HG02798 (cell line): ENCODE measurements around the gene LDB3.

Experiments
- ATAC-seq: cut with Tn5 transposase; IDR thresholded peaks from one replicate; pipeline ENCODE4 v1.9.1; 2021; ENCODE audit warnings: mild to moderate bottlenecking; ENCODE audit not compliant: unreplicated experiment, poor library complexity

The LDB3 gene

DNA sequence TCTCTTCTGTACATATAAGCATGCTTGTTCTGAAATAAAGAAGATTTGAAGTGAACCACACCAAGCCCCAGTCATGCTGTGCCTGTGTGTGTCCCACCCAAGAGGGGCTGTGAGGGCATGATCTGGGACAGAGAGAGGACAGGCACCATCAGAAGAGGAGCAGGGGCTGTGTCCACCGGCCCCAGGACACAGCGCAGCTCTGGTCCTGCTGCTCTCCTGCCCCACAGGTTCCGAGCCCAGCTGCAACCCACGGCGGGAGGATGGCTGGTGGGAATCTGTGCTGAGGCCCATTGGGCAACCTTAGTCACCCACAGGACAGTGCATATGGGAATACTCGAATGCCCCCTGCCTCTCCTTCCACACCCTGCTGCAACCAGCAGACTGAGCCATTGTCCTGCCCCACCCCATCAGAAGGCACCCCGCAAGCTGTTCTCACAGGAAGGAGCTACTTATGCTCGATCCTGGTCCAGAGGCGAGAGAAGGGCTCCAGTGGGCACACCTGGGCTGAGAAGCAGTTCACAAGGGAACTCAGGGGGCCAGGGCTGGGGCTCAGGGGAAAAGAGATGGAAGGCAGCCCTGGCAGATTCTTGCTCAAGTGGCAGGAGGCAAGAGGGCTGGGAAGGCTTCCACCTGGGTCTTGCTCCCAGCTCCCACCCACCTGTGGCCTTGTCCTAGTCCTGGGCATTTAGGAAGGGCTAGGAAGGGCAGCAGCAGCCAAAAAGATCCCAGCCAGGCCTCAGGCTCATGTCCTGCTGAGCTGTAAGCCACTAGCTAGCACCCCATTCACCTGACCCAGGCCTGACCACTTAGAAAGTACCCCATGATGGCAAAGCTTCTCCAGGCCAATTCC is 31.9 kb downstream of the LDB3 start:
- no peak for ATAC-seq

DNA sequence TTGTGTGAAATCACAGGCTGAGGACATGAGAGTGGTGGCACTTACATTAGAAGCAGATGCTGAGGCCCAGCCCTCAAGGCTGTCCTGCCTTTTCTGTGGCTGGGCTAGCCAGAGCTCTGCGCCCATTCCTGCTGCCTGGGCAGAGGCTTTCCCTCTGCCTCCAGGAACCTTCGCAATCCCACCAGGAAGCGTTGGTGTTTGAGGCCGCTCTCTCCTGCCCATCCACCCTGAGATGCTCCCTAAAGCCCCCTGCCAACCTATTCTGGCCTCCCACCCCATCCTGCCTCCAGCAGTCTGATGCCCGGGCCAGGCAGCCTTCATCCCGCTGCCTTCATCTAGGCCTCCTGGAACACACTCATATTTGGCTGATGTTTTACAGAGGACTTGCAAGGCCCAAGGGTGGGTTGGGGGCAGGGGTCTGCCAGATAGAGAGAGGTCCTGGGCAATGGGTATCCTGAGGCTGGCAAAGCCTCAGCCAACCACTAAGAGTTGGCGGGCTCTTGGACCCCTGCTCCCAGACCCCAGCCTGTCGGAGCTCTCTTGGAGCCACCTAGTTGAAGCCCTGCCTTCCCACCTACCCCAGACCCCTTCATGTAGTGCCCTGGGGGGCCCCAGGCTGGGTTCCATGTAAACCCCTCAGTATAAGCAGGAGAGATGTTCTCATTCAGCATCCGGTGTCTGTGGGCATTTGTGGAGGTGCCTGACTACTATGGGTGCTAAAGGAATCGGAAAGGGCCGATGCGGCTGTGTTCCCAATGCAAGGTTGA is 32.7 kb downstream of the LDB3 start:
- ATAC-seq: no peak

GRCh38 chr10:86703176-86703575 is 34.9 kb downstream of the LDB3 start:
- no peak for ATAC-seq

DNA sequence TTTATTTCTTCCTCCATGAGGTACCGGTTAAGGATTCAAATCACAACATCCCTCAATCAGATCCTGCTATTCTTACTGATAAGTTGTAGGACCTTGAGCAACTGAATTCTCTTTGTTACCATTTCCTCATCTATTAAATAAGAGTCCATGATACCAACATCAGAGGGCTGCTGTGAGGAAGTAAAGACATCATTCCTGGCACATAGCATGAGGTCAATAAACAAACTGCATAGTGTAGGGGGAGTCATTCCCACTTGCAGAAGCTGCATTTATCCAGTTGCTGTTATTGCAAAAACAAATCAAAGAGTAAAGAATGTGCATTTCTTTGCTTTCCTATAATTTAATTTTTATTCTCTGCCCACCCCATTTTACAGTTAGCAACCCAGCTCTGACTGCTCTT is 36.8 kb downstream of the LDB3 start:
- no peak for ATAC-seq

GRCh38 chr10:86705905-86706304 is 37.6 kb downstream of the LDB3 start:
- ATAC-seq: no peak

DNA sequence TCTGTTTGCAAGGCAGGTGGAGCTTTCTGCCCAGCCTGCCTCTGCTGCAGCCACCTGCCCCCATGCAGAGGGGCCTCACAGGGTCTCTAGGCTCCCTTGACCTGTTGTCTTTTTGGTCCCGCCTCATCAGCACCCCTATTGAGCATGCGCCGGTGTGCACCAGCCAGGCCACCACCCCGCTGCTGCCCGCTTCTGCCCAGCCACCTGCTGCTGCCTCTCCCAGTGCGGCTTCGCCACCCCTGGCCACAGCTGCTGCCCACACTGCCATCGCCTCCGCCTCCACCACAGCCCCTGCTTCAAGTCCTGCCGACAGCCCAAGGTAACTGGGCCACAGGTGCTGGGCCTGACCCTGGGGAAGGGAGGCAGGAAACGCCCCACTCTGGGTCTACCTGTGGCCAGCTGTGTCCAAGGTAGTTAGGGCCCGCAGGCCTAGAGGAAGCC is 38.1 kb downstream of the LDB3 start:
- no peak for ATAC-seq

- no peak for ATAC-seq
These were observed 38.7 kb downstream of the LDB3 start for GRCh38 chr10:86706977-86707376.

DNA sequence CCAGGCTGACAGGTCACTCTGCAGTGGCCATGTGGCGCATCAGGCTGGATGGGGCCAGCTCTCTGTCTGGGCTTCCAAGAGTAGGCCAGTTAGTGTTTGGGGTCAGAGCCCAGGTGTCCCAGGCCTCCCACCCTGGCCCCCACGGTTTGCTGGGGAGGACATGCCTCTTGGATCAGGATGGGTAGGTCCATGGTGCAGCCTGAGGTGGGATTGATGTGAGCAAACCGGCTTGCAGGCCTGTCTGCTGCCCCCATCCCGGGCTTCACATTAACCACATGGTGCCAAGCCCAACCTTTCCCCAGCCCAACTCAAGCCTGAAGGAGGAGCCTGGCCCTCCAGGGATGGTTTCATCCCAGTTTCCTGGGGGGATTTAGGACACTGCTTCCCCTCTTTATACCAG is 39.2 kb downstream of the LDB3 start:
- no peak for ATAC-seq

DNA sequence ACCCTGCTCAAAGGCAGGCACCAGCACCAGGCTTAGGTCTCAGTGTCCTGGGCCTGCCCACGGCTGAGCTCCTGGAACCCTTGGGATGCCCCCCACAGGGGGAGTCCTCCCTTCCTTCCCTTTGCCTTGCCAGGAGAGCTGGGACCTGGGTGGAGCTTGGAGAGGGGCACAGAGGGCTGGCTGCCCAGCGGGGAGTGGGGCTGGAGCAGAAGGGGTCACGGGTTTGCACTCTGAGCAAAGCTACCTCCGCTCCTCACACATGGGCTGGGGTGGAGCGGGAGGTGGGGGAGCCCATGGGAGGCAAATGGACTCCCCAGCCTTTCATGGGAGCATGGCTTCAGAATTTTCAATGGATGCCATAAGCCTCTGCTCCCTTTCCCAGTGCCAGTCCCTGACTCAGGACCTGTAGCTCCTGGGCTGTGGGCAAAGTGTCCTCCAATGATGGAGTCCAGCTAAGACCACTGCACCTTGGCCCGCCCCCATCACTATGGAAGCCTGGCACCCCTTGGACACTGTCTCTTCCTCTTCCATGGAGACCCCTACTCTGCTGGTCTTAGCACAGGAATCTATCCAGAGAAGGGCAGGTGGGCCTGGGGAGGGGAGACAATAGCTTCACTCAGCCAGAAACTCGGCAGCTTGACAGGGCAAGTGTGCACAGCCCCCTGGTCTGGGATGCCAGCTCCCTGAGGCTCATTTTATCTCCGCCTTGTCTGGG is 39.9 kb downstream of the LDB3 start:
- ATAC-seq: no peak

GRCh38 chr10:86708783-86709380 is 40.6 kb downstream of the LDB3 start:
- no peak for ATAC-seq

DNA sequence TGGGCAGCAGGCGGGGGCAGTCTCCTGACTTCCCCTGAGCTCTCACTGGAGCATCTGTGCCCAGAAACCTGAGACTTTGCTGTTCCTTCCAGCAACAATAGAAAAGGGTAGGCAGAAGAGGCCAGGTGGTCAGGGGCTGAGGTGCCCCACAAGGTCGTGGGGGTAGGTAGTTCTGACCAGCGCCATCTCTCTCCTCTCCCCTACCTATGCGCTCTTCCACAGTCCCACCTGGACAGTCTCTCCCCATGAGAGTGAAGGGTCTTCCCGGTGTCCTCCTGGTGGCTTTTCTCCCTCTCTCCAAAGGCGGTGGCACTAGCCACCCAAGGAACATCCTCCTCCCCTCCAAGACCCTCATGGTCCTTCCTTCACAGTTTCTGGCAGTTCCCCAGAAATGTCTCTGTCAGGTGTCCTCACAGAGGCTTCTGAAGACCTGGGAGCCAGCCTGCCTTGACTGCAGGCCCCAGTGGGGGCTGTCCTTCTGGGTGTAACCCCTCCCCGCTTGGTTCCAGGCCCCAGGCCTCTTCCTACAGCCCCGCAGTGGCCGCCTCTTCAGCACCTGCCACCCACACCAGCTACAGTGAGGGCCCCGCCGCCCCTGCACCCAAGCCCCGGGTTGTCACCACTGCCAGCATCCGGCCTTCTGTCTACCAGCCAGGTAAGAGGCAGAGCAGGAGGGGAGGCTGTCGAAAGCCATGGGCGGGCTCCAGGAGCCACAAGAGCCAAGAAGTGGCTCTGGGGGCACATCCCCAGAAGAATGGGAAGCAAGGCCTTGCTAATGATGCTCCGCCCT is 41.3 kb downstream of the LDB3 start:
- no peak for ATAC-seq

- ATAC-seq: peak; percentile 85
These were observed 42.7 kb downstream of the LDB3 start for GRCh38 chr10:86710987-86711512.

DNA sequence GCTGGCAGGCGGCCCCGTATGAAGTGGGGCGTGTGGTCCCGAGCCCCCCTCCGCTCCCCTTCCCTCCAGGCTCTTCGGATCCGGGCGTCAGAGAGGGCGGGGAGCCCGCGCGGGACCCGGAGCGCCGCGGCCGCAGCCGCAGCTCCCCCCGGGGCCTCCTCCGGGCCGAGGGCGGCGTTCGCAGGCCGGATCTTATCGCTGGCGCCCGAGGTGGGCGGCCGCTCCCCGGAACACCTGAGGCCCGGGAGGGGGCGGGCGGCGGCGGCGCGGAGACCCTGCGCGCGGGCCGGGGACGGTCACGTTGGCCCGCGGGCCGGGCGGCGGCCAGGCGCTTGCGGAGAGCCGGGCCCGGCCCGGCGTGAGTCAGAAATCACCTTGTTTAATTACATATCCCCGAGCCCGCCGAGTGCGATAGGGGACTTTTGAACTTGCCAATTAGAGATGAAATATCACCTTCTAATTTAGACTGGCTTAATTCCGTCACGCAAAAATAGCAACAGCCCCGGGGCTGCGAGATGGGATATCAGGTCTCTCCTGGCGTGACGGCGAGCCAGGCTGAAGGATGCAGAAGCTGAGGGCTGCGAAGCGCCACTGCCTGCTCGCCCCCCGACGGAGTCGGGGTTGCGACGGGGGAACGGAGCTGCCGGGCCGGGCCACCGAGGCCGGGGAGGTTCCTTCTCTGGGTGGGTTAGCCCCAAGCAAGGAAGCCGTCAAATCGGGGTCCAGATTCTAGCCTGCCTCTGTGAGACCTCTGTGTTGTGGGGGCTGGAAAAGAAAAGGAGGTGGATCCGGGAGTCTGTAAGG is 43.4 kb downstream of the LDB3 start:
- peak; percentile 55 for ATAC-seq

DNA sequence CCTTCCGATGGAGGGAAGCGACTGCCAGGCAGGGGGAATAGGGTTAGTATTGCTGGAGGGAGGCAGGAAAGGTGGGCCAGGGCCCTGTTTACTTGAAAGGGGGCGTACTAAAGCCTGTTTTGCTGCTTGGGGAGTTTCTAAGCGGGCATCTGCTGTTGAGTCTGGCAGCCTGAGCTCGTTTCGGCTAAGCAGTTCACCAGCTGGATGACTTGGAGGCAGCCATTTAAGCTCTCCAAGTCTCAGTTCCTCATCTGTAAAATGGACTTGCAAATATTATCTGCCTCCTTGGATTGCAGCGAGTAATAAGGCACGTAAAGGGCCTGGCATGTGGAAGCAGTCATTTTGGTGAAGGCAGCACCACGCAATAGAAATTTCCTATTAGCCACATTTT is 44.0 kb downstream of the LDB3 start:
- ATAC-seq: peak; percentile 18

DNA sequence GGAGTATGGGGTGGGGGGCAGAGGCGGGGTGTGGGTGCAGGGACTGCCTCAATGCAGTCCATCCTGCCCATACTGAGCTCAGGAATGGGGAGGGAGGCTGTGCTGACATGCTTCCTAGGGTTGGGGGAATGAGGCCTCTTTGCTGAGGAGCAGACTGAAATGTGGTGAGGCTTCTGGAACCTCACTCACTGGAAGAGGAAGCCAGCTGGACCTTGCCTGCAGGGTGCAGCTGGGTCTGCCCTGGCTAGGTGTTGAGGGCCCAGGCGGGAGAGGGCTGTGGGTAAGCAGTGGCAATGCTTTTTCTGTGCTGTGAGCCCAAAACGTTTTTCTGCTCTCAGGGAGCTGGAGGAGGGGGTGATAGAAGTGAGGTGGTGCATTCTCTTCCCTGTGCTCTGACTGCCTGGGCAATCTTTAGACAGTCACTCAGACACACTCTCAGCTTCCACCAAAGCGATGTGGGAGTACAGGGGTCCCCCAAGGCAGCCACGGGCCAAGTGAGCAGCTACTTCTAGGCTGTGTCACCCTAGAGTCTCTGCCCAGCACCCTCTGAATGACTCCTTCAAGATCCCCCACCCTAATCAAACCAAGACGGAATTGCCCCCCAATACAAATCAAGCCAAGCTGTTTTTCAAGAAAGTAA is 47.0 kb downstream of the LDB3 start:
- ATAC-seq: no peak

GRCh38 chr10:86715836-86716235 is 47.5 kb downstream of the LDB3 start:
- ATAC-seq: no peak

GRCh38 chr10:86716466-86716865 is 48.2 kb downstream of the LDB3 start:
- no peak for ATAC-seq

DNA sequence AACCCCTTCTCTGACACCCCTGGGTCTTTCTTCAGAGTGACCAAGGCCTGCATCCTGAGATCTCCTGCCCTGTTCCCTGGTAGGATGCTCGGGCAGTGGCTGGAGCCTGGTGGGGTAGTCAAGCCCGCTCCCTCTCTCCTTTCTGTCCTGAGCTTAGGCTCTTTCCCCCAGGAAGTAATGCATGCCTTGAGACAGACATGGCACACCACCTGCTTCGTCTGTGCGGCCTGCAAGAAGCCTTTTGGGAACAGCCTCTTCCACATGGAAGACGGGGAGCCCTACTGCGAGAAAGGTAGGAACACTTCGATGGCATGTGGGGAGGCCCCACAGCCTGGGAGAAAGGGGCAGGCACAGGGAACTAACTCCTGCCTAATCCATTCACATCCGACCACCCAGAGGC is 50.2 kb downstream of the LDB3 start:
- ATAC-seq: no peak
